Measurements from ENCODE around the gene ACADL.

DNA sequence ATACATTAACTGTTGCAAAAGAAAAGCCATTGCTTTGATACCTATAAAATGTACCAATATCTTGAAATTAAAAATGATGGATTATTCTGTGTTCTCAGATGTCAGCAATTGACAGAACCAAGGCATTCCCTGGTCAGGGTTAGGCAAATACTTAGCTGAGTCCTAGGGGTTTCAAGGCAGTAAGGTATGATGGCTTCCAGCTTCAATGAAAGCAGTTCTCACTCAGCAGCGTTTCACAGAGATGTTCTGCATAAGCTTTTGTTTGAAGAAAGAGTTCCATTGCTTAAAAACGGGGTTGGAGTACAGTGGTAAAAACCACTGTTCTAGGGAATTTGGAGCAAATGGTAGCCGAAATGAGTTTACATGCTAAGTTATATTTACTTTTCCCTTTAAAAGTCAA is 37.1 kb downstream of the ACADL start:
- TF ChIP-seq, protein P1, sequence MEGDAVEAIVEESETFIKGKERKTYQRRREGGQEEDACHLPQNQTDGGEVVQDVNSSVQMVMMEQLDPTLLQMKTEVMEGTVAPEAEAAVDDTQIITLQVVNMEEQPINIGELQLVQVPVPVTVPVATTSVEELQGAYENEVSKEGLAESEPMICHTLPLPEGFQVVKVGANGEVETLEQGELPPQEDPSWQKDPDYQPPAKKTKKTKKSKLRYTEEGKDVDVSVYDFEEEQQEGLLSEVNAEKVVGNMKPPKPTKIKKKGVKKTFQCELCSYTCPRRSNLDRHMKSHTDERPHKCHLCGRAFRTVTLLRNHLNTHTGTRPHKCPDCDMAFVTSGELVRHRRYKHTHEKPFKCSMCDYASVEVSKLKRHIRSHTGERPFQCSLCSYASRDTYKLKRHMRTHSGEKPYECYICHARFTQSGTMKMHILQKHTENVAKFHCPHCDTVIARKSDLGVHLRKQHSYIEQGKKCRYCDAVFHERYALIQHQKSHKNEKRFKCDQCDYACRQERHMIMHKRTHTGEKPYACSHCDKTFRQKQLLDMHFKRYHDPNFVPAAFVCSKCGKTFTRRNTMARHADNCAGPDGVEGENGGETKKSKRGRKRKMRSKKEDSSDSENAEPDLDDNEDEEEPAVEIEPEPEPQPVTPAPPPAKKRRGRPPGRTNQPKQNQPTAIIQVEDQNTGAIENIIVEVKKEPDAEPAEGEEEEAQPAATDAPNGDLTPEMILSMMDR (IDR thresholded peaks at IDR 0.05), result no peak
- no peak for TF ChIP-seq POLR2A (IDR thresholded peaks at IDR 0.05)

All from lower leg skin (tissue), 3 donors.